Esophagus muscularis mucosa (tissue), 3 donors: ENCODE results near the gene COL19A1.

ENCODE experiments used
- EP300 ChIP-seq: sonication (generic); formaldehyde crosslinking; IDR thresholded peaks from one replicate; pipeline ENCODE4 v1.6.1; 2017; ENCODE audit warnings: antibody characterized with exemption
- POLR2A ChIP-seq: fragments of 450-650 bp; IDR thresholded peaks from one replicate; pipeline ENCODE4 v1.6.1; 2017; ENCODE audit warnings: antibody characterized with exemption, moderate library complexity, mild to moderate bottlenecking, low read depth
- POLR2AphosphoS5 ChIP-seq, 2 donors: sonication (generic); formaldehyde crosslinking; IDR thresholded peaks; one replicate each; pipeline ENCODE4 v1.6.1; 2017; ENCODE audit warnings: antibody characterized with exemption in 2 of 2

DNA sequence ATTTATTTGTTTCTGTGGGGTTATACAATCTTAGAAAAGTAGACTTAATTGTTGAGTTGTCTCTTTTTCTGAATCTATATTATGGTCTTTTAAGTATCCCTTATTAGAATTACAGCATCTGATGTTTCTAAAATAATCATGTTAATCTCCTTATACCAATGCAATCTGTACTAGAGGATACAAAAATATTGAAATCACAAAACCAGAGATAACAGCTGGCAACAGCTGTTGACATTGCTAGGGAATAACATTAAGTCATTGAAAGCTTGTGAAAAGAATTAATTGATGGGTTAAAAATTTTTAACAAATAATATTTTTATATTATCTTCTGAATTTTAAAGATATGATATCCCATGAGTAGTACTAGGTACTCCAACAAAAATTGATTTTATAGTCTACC is 162.6 kb downstream of the COL19A1 start:
- TF ChIP-seq EP300 (no peak), POLR2AphosphoS5 (IDR thresholded peaks at IDR 0.05) (no peak), POLR2A (no peak)
